Upper lobe of left lung (tissue), 6 donors: ENCODE data around the gene C6orf47. TPM values are rescaled to one million over a fixed set of nuclear protein-coding genes. Genes with fewer than 3 reads are reported as not detected.

Experiments
- ATAC-seq, 2 donors: fragments of 200-7000 bp; cut with Tn5 transposase; one replicate each; pipeline ENCODE4 v1.9.1; 2022; ENCODE audit warnings: mild to moderate bottlenecking in 2 of 2, moderate library complexity in 2 of 2; ENCODE audit not compliant: low FRiP score in 2 of 2
- DNase-seq, 2 donors: peaks; one replicate each; pipeline ENCODE4 v3.0.0-alpha.2; 2019 to 2020
- H3K27ac ChIP-seq, 4 donors: fragments of 200-600 bp; sonication (generic); one replicate each; pipeline ENCODE4 v1.5.1; 2016 to 2019
- H3K27me3 ChIP-seq, 4 donors: fragments of 200-600 bp; sonication (generic); one replicate each; pipeline ENCODE4 v1.5.1; 2017 to 2019
- H3K36me3 ChIP-seq, 4 donors: fragments of 200-600 bp; sonication (generic); one replicate each; pipeline ENCODE4 v1.5.1; 2016 to 2019
- H3K4me1 ChIP-seq, 4 donors: fragments of 200-600 bp; sonication (generic); one replicate each; pipeline ENCODE4 v1.5.1; 2018 to 2019
- H3K4me3 ChIP-seq, 4 donors: fragments of 200-600 bp; sonication (generic); one replicate each; pipeline ENCODE4 v1.5.1; 2017 to 2019; ENCODE audit warnings: mild to moderate bottlenecking in 2 of 4, moderate library complexity in 1 of 4
- H3K9me3 ChIP-seq, 4 donors: fragments of 200-600 bp; sonication (generic); one replicate each; pipeline ENCODE4 v1.5.1; 2018 to 2019
- EP300 ChIP-seq, 4 donors: sonication (generic); formaldehyde crosslinking; IDR thresholded peaks; one replicate each; pipeline ENCODE4 v1.5.1; 2017; ENCODE audit warnings: antibody characterized with exemption in 4 of 4, control low read depth in 2 of 4
- POLR2A ChIP-seq, 4 donors: fragments of 450-650 bp; IDR thresholded peaks; one replicate each; pipeline ENCODE4 v1.5.1; 2016 to 2017; ENCODE audit warnings: antibody characterized with exemption in 4 of 4, mild to moderate bottlenecking in 2 of 4
- POLR2AphosphoS5 ChIP-seq, 2 donors: sonication (generic); formaldehyde crosslinking; IDR thresholded peaks; one replicate each; pipeline ENCODE4 v1.5.1; 2017; ENCODE audit warnings: antibody characterized with exemption in 2 of 2
- WGBS, 2 donors: methylation state at CpG; one replicate each; pipeline ENCODE4 v1.1.5; 2017 to 2018; 5-methylcytosine and 5-hydroxymethylcytosine counted together
- total RNA-seq, 6 donors: library from RNA; depleted of rRNA in 4 of 6; stranded (reverse); fragments of >200 nt in 4 of 6; gene quantifications; one replicate each; pipeline versions ENCODE4 v1.1.0 to v1.2.1, GENCODE V29; 2016 to 2021
- TF ChIP-seq, protein P1 (sequence below), 6 experiments: fragments of 450-650 bp in 4 of 6; fragments of 200-600 bp in 2 of 6; sonication (generic) in 2 of 6; IDR thresholded peaks; one replicate each; pipeline ENCODE4 v1.5.1; 2016 to 2019; ENCODE audit warnings: antibody characterized with exemption in 6 of 6
- donor health status: DM: no; HTN: no; CAD: no; lungs with moderate emphysema.
- donor health status: DM: no; HTN: yes; CAD: no; lungs with severe emphysema.

Gene C6orf47
- total RNA-seq, 6 donors from 2014 or later, result 25.0 to 30.1 (median 28.4) TPM

DNA sequence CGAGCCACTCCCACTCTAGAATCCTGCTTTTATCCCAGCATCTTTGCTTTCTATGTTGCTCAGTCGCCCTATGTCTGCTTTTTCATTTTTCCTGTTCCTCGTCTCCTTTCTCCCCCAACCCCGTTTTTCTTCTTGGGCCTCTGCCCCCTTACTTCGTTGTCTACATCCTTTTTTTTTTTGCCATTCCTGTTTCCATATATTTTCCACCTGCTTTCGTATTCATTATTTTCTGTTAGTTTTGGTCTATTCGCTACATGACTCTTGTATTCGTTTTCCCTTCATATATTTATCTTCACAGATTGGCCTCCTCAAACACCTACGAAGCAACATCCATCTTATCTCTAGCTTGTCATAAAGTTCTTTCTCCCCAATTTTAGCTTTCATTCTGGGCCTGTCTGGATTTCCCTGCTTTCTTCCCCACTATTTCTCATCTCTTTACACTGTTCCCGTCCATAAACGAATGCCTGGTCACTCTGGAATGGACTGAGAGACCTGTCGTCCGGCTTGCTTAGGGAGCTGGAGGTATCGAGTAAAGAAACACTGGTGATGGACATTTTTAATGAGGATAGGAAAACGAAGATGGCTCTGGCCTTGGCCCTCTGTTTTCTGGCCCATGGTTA, 39.1 kb downstream of the C6orf47 start:
- Histone ChIP-seq H3K27ac (peak overlapping the region; percentile 97 to 100 (median 98)), H3K27me3 (no peaks in the 10 kb centered on the region), H3K4me3 (peak overlapping the region; percentile 71 to 92 (median 80)), H3K9me3 (no peaks in the 10 kb centered on the region), H3K36me3 (peaks cover 29 to 36% (median 33%) of the 10 kb centered on the region in 4 donors), H3K4me1 (peaks cover 15 to 27% (median 18%) of the 10 kb centered on the region in 4 donors)
- TF ChIP-seq EP300 (IDR thresholded peaks at IDR 0.05) (no peak), POLR2AphosphoS5 (IDR thresholded peaks at IDR 0.05) (no peak), POLR2A (IDR thresholded peaks at IDR 0.05) (no peak)
- TF ChIP-seq, protein P1, sequence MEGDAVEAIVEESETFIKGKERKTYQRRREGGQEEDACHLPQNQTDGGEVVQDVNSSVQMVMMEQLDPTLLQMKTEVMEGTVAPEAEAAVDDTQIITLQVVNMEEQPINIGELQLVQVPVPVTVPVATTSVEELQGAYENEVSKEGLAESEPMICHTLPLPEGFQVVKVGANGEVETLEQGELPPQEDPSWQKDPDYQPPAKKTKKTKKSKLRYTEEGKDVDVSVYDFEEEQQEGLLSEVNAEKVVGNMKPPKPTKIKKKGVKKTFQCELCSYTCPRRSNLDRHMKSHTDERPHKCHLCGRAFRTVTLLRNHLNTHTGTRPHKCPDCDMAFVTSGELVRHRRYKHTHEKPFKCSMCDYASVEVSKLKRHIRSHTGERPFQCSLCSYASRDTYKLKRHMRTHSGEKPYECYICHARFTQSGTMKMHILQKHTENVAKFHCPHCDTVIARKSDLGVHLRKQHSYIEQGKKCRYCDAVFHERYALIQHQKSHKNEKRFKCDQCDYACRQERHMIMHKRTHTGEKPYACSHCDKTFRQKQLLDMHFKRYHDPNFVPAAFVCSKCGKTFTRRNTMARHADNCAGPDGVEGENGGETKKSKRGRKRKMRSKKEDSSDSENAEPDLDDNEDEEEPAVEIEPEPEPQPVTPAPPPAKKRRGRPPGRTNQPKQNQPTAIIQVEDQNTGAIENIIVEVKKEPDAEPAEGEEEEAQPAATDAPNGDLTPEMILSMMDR (IDR thresholded peaks at IDR 0.05), result no peak
- DNase-seq, result no peak
- whole genome bisulfite sequencing, 2 donors, result 13% methylated on average over 15 of the region's 15 CpGs
- no peak for ATAC-seq

DNA sequence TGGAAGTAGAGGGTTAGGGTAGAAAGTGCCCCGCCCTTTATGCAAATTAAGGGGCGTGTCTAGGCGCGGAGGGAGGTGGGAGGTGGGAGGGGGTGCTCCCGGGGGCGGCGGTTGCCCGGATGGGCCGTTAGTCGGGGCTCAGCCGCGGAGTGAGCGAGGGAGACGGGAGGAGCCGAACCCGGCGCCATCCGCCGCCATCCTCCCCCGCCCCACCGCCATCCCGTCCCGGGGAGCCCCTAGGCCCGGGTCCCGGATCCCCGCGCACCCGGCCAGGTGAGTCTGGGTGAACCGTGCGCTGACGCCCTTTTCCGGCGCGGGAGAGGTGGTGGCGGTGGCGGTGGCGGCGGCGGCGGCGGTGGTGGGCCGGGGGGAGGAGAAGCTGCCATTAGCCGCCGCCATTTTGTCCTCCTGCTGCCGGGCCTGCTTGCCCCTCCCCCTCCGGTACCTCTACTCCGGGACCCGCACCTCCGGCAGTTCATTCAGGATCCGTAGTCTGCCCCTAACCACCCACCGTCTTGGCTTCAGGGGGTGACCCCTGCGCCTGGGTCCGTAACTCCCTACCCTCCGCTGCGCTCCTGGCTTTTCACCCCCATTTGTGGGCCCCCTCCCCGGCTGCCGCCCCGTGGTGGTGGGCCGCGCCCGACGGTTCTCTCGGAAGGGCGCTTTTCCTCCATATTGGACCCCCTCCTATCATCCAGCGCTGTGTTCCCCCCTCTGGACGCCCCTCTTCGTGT, 39.8 kb downstream of the C6orf47 start, which contains the start of gene PRRC2A:
Gene PRRC2A (plus strand): TSS at position 130 of the 734 bp plus-strand sequence. CDS start 2,075 bp downstream, outside the sequence.
- WGBS, 2 donors, result 1% methylated on average over 30 to 40 of the region's 67 CpGs
- peak; percentile 19 to 70 for ATAC-seq
- peaks cover 23 to 29% (median 26%) of the 10 kb centered on the region in 4 donors for H3K36me3 ChIP-seq
- peaks cover 15 to 27% (median 19%) of the 10 kb centered on the region in 4 donors for H3K4me1 ChIP-seq
- no peaks in the 10 kb centered on the region for H3K27me3 ChIP-seq
- no peaks in the 10 kb centered on the region for H3K9me3 ChIP-seq
- peak within 1 kb of the TSS; percentile 71 to 92 (median 80) for H3K4me3 ChIP-seq
- DNase-seq, result peak; percentile 80 to 96
- H3K27ac ChIP-seq, result peak within 1 kb of the TSS; percentile 97 to 100 (median 98)
- TF ChIP-seq EP300 (IDR thresholded peaks at IDR 0.05) (no peak), POLR2AphosphoS5 (IDR thresholded peaks at IDR 0.05) (peak; percentile 28 to 45), POLR2A (IDR thresholded peaks at IDR 0.05) (peak in 3 of 4 donors; percentile 35 to 71 (median 48))
- TF ChIP-seq, protein P1 (IDR thresholded peaks at IDR 0.05), result peak in 1 of 6 experiments; percentile 9

DNA sequence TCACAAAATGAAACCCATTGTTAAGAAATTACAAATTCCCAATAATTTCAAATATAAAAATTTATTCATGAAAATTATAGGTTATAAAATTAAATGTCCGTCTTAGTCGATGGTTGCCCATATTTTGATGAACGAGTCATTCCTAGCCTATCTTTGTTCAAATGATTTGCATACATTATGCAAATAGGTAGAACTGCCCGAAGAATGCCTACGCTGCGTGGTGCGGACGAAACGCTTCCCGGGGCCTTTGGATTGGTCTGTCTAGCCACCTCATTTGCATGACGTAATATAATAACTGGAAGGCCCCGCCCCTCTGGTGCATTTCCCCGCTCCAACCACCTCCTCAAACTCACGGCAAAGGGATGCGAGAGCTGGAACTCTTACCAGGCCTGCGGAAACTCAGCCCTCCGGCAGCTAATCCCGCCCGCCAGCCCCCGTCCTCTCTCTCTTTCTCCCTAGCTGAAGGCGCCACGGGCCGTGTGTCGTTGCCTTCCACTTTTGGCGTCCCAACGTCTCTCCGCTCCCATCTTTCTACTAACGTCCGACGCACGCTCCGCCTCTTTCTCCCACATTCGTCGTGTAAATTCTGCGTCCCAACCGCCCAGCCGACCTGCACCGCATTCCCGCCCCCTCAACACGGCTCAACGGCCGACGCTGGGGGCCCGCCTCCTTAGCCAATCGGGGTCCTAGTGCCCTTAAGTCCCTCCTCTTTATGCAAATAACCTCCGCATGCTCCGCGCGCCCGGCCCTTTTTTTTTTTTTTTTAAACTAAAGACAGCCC, 40.6 kb downstream of the C6orf47 start:
- Histone ChIP-seq H3K4me3 (peak overlapping the region in 3 of 4 donors; percentile 79 to 92 (median 82)), H3K27ac (peak overlapping the region; percentile 97 to 100 (median 98)), H3K4me1 (peaks cover 15 to 27% (median 19%) of the 10 kb centered on the region in 4 donors), H3K27me3 (no peaks in the 10 kb centered on the region), H3K9me3 (no peaks in the 10 kb centered on the region), H3K36me3 (peaks cover 15 to 22% (median 18%) of the 10 kb centered on the region in 4 donors)
- ATAC-seq, result peak; percentile 96 to 97
- WGBS, 2 donors, result 0 to 1% methylated on average over 48 to 50 of the region's 50 CpGs
- peak; percentile 96 to 98 for DNase-seq
- TF ChIP-seq POLR2A (IDR thresholded peaks at IDR 0.05), result peak; percentile 57 to 98 (median 93)
- no peak for TF ChIP-seq EP300 (IDR thresholded peaks at IDR 0.05)
- TF ChIP-seq POLR2AphosphoS5 (IDR thresholded peaks at IDR 0.05), result peak; percentile 94
- TF ChIP-seq, protein P1 (IDR thresholded peaks at IDR 0.05), result peak in 3 of 6 experiments; percentile 9 to 34 (median 27)

DNA sequence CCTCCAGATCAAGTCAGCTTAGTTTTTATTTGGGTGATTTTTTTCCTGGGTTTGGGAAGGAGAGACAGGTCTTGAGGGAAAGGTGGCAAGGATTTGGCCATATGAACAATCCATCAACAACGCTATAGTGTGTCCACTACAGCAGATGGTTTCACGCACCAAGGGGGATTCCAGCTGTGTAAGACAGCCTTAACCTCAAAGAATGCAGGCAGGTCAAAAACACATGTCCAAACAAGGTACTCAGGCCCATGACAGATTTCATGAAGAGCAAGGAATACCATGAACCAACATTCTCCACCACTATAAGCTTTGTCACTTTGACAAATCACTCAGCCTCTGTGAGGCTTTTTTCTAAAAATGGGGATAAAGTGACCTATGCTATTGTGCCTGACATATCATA, 43.6 kb downstream of the C6orf47 start:
- no peak for ATAC-seq
- no peaks in the 10 kb centered on the region for H3K36me3 ChIP-seq
- no peak for TF ChIP-seq POLR2A (IDR thresholded peaks at IDR 0.05)
- no peak for TF ChIP-seq EP300 (IDR thresholded peaks at IDR 0.05)
- no peak for TF ChIP-seq POLR2AphosphoS5 (IDR thresholded peaks at IDR 0.05)
- H3K27me3 ChIP-seq, result no peaks in the 10 kb centered on the region
- DNase-seq, result no peak
- H3K4me3 ChIP-seq, result no peak overlapping the region
- 86 to 87% methylated on average over 2 of the region's 2 CpGs for WGBS, 2 donors
- no peak overlapping the region for H3K27ac ChIP-seq
- H3K4me1 ChIP-seq, result peaks cover 7 to 22% (median 15%) of the 10 kb centered on the region in 4 donors
- H3K9me3 ChIP-seq, result no peaks in the 10 kb centered on the region
